Fibroblast of upper back skin (primary cell): ENCODE measurements around the gene ATP5MC3.
A peak's percentile ranks its signal among the peaks of the same experiment; 100 is the strongest.
"Not testable (repeated sequence)": the region's sequence is repeated elsewhere in the genome, so short reads cannot be mapped to it uniquely, and the experiment has no call there.

Experiments used
- DNase-seq: peaks from one replicate; pipeline ENCODE4 v3.0.0-alpha.2; 2013

ATP5MC3 gene

DNA sequence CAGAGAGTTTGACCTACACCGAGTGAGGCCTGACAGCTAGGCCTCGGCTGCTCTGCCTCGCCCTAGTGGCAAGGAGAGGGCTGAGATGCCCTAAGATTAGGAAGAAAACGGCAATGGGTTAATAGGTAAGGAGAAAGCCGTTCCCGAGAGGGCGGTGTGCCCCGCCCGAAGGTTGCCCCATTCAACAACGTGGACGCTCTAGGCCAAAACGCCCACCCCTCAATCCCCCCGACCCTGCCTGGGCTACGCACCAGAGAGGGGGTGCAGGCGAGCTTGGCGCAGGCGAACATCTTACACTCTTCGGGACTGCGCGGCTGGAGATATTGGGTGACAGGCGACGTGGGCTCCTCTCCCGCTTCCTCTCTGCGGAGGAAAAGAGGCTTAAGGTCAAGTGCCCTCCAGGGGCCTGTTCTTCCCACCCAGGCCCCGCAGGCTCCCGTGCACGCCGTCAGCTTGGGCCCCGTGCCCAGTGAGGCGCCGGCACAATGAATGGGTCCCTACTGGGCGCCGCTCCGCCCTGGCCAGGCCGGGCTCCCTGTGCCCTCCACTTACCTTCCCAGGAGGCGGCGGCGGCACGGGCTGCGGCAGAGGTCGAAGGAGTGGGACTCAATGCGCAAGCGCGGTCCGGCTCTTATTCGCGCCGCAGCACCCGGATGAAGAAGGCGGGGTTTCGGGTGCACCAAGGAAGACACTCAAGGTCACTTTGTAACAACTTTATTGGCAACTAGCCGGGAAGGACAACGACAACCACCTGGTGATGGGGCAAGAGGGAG lies at the start of gene ATP5MC3:
Gene ATP5MC3 (minus strand): TSS at position 607 of the 773 bp plus-strand sequence. CDS start 317 bp downstream, at position 290.
- DNase-seq, result peak; percentile 96

DNA sequence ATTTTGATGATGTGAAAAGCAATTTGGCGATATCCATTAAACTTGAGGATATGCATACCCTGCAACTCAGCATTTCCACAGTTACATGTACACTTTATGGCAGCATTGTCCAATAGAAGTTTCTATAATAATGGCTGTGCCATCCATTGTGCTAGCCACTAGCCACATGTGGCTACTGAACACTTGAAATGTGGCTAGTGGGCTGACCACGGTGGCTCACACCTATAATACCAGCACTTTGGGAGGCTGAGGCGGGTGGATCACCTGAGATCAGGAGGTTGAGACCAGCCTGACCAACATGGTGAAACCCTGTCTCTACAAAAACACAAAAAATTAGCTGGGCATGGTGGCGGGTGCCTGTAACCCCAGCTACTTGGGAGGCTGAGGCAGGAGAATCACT lies 47.1 kb upstream of the ATP5MC3 start:
- not testable (repeated sequence) for DNase-seq

DNA sequence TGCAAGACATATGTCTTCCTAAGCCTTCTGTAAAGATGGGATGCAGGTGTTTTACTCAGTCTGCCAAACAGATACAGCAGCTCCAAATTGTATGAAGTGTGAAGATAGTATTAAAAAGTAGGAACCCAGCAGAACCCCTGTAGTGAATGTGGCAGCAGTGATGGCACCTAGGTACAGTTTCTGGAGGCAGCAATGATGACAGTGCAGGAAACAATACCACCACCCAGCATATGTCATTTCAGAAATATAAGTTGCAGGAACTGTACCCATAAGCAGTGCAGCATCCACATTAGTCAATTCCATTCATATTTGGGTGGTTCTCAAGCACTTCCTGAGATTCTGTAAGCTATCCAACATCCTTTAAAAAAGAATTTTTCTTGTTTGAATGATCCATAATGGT lies 46.7 kb upstream of the ATP5MC3 start:
- DNase-seq, result no peak

DNA sequence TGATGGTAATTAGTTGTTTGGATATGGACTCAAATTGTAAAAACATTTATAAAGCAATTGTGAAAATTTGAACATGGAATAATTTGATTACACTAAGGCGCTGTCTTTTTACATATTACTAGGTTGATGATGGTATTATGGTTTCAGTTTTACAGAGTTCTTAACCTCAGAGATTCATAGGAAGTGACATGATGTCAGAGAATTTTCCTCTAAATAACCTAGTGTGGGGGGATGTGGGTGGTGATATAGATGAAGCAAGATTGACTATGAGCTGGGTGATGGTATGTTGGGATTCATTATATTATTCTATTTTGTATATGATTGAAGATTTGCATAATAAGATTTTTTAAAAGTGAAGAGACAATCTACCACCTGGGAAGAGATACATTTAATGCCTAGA lies 45.9 kb upstream of the ATP5MC3 start:
- DNase-seq, result peak; percentile 2

DNA sequence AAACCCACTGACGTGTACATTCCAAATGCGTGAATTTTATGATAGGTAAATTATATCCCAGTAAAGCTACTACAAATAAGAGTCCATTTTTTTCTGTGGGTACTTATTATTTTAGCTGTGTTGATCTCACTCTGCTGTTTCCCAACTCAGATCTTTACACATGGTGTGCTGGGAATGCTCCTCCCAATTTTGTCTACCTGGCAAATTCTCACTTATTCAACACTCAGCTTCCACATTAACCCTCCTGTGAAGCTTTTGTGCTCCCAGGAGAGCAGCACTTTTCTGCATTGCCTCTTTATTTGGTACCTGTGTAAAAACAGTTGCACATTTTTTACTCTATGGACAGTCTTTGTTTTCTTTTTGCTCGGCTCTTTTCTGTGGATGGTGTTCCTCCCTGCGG lies 38.6 kb upstream of the ATP5MC3 start:
- DNase-seq, result no peak

DNA sequence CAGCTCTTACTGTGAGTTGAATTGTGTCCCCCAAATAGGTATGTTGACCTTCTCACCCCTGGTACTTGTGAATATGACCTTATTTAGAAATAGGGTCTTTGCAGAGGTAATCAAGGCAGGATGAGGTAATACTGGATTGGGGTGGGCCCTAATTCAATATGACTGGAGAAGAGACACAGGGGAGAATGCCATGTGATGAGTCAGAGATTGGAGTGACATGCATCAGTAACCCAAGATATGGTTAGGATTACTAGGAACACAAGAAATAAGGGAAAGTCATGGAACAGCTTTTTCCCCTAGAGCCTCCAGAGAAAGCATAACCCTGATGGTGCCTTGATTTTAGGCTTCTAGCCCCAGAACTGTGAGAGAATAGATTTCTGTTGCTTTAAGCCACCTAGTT lies 37.0 kb upstream of the ATP5MC3 start:
- DNase-seq, result no peak

DNA sequence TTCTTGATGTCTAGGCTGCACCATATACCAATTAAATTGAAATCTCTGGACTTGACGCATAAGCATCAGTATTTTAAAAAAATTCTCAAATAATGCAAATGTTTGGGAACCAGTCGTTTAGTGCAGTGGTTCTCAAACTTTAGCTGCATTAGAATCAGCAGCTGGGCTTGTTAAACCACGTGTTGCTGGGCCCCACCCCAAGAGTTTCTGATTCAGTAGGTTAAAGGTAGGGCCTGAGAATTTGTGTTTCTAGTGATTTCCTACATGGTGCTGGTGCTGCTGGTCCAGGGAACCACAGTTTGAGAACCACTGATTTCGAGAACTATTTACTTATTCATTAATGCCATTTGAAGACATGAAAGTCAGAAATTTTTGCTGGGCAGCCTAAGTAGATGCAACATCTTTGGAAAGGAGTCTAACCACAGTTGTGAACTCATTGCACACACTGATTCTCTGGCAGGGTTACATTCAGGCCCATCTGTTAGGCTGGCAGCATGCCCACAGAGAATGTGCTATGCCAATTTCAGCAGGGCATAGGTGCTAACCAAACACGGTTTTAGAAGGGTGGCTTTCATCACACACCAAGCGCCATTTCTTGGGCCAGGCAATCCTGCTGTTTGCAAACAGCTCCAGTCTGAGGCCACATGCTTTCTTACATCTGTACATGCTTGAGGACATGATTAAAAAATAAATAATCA lies 26.4 kb upstream of the ATP5MC3 start:
- no peak for DNase-seq

DNA sequence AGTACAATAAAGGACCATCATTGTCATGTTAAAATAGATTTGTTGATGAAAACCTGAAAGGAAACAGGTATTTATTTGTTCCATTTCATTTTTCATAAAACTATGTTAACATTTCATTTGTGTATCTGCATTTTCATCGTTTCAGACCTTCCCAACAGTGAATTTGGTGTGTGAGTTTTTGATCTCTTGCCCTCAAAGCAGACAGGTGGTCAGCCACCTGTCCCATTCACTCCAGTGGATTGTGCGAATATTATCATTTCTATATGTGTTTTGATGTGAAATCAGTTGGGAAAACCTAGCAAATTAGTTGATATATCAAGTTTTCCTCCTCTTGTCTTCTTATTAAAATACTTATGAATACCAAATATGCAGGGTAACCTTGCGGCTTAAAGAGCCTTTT lies 25.4 kb upstream of the ATP5MC3 start:
- no peak for DNase-seq

DNA sequence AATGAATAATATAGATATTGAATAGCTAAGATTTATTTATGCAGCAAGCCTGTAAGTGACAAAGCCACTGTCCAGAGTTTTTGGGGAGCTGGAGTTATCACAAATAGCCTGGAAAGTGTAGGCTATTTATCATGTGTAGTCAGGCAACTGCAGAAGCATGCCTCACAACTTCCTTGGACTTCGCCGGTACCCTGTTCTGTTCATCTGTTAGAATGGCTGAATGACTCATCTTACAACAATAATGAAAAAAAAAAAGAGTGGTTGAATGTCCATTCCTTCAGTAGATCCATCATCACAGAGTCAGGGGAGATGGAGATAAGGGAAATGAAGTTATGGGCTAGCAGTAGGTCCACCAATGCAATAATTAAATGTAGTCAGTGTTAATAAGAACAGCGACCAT lies 24.0 kb upstream of the ATP5MC3 start:
- DNase-seq, result peak; percentile 16

DNA sequence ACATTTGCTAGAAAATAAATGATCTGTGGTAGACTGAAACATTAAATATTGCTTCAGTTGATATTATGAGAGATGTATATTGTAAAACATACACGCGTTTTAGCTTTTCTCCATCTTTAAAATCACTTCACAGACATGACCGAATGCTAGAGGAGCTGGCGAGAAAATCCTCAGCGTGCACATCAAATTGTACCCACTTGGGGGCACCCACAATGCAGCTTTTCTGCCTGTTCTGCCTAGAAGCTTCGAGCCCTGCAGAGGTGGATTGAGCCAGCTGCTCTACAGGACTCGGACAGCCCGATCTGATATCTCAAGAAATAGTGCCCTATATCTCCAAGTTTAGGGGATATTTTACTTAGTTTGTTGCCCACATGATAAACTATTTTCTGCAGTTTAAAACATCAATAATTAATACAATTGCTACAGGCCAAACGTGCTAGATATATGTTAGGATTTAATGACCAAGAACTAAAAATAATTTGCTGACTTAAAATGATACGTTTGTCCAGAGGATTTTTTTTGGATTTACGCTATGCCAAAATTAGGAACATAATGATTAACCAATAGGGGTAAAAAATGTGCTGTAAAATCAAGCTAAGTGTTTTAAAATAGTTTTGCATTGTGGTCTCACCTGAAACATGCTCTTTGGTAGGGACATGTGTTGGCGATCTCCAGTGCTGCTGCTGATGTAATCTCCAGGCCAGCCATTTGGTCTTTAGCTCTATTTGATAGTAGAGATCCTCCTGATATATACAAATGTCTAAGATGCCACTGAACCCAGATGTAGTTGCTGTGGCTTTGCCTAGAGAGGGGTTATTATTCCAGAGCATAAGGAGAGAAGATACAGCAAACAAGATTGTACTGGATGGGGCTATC lies 22.3 kb upstream of the ATP5MC3 start:
- DNase-seq, result peak; percentile 42

DNA sequence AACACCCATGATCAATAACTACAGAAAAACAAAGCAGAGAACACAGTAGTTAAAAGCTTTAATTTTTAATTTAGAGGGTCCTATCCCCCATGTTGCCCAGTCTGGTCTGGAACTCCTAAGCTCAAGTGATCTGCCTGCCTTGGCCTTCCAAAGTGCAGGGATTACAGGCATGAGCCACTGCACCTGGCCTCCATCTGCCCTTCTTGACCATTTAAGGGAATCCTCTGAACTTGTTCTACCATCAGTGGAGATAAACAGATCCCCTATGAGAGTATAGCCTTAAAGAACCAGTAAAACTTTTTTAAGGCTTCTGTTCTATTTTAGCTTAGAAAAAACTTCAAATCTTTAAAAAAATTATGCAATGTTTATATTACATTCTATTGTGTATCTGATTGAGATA lies 13.5 kb upstream of the ATP5MC3 start:
- no peak for DNase-seq

DNA sequence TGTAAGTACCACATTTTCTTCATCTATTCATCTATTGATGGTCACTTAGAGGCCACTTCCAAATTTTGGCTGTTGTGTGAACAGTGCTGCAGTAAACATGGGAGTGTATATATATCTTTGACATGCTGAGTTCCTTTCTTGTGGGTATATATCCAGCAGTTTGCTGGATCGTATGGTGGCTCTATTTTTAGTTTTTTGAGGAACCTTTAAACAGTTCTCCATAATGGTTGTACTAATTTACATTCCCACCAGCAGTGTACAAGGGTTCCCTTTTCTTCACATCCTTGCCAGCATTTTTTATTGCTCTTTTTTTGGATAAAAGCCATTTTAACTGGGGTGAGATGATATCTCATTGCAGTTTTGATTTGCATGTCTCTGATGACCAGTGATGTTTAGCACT lies 7.3 kb upstream of the ATP5MC3 start:
- no peak for DNase-seq

DNA sequence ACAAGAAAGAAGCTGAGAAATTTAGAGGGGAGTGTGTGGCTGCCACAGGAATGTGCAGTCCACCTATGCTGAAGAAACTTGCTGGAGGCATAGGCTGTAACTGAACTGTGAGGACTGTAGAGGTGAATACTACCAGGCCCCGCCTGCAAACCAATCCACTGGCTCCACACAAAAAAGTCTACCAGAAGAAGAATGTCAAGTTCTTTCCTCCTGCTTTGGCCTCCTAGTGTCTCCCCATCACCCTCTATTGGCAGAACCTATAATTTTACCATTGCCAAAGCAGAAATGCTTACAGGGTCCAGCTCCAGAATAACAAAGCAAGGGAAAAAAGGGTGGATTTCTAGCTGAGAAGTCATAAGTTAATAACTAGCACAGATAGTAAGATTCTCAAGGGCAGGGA lies 5.9 kb upstream of the ATP5MC3 start:
- DNase-seq, result peak; percentile 12

DNA sequence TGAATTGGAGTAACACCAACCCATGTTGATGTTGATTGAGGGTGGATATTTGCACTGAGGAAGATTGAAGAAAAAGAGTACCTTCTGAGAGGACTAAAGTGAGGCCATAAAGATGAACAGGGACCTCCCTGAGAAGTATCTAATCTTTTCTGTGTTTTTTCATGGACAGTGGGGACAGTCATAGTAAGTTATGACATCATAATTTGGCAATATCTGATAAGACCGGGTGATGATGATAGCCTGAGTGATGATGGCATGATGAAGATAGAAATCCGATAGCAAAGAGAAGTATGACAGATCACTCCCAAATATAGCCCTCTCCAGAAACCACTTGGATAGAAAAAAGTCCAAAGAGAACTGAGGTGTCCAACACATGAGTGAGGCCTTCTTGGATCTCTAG lies 2.2 kb upstream of the ATP5MC3 start:
- no peak for DNase-seq

DNA sequence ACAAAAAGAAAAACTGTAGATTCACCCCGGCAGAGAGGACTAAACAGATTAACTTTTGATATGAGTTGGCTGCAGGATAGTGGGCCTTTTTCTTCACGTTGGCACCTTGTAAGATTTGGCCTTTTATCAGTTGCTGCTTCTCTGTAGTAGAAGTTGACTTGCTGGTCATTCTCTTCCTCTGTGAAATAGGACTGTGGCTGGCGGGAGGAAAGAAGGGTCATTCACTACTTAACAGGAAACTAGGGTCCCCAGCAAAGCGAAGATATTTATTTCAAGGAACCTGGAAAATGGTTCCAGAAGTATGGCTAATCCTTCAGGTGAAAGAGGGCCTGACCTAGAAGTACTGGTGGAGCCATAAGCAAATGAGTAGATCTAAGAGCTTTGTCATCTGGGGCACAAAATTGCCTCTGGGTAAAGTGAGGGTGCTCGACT lies 383 bp upstream of the ATP5MC3 start:
- DNase-seq, result no peak

DNA sequence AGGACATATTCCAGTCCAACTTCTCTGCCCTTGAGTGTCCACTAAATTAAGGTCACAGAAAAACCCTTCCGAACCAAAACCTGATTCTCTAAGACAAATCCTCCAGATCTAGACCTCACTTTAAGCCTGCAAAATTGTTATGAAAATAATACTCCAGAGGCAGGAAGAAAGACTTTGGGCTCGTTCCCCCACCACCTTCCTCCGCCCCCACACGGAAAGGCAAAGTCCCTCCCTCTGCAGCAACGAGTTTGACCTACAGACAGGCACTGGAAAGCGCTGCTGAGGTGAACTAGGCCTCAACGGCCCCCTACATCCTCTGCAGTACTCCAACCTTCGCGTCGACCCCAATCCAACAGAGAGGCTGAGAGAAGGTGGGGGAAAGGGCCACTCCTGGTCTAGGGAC lies 808 bp downstream of the ATP5MC3 start:
- DNase-seq, result peak; percentile 35

DNA sequence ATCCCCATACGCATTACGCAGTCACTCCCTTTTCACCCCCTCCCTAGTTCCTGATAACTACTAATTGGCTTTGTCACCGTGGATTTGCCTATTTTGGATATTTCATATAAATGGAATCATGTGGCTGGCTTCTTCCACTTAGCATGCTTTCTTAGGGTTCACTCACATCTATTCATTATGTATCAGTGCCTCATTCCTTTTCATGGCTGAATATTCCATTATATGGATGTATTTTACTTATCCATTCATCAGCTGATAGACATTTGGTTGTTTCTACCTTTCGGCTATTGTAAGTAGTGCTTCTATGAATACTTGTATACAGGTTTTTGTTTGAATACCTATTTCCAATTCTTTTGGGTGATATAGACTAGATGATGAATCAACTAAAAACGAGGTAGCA lies 4.9 kb downstream of the ATP5MC3 start:
- no peak for DNase-seq

DNA sequence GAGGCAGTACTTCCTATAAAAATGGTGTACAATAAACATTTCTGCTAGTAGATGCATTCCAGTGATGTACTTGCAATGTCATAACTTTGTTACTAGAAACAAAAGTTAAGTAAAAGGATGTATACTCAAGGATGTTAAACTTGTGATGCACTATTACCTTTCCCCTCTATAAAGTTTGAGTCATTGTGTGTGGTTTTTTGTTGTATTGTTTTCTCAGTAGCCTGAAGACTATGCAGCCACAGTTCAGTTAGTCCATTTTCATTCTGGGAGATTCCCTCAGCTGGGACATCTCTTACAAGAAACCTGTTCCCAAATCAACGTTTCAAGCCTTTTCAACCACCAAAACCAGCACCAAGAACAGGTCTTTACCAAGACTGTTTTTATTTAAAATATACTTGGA lies 5.6 kb downstream of the ATP5MC3 start:
- DNase-seq, result no peak

DNA sequence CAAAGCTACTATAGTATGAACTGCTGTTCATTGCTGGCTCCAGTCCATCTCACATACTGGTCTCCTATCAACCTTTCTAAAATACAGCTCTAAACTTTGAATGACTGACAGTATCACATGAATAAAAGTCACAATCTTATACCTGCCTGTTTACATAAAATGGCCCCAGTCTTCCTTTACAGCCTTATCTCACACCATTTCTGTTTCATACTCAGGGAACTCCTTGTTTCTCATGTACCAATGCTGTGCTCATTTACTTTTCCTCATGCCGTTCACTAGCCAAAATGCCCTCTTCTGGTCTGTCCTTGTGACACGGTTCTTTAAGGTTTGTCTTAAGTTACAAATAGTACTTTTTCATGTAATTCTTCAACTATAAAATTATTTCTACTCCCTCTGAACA lies 6.2 kb downstream of the ATP5MC3 start:
- DNase-seq, result no peak

DNA sequence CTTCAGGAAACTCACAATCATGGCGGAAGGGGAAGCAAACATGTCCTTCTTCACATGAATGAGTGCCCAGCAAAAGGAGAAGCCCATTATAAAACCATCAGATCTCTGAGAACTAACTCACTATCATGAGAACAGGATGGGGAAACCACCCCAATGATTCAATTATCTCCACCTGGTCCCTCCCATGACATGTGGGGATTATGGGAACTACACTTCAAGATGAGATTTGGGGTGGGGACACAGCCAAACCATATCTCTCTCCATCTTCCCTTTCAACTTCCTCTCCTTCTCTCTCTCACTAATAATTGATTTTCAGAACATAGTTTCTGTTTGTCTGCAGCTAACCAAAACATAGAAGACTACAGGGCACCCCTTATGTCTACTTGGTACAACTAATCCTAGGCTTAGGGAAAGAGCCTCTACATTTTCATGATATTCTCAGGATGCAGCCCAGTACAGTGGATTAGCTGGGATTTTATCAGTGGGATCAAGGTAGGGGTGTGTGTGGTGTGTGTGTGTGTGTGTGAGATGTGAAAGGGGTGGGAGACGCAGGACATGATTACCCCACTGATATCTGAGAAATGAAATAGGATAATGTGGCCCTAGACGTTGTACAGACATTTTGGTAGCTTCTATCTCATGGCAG lies 10.7 kb downstream of the ATP5MC3 start:
- no peak for DNase-seq

DNA sequence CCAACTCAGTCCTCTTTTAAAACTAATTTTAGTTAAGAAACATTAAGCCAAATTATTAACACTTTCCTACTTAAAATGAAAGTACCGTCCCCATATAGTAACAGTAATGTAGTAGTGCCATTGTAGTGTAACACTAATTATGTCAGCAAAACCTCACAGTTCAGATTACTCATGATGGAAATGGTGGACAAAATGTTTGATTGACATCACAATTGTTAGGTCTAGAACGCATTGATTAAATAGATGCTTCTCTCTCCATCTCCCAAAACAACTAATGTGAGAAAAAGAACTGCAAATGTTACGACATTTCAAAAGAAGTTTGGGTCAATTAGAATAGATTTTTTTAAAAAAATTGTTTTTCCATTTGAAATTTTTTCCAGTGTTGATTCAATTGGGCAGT lies 12.3 kb downstream of the ATP5MC3 start:
- DNase-seq, result no peak

DNA sequence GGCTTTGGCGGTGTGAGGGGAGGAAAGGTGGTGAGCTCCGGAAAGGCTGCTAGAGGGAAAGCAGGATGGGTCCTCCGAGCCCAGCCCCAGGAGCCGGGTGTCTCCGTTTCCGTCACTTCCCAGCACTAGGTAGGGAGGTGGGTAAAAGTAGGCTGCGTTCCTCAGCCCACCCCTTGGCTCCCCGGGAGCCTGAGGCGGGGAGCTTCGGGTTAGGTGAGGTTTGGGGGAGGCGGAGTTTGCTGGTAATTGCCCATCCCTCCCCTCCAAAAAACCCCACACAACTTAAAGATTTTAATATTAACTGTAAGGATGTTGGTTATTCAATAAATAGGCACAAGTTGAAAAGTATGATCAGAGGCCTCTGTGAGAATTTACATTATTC lies 13.0 kb downstream of the ATP5MC3 start:
- no peak for DNase-seq
